ENCODE results near the gene COA1.
"Not testable (repeated sequence)": the region's sequence is repeated elsewhere in the genome, so short reads cannot be mapped to it uniquely, and the experiment has no call there.

The COA1 gene

GRCh38 chr7:43758029-43758821 is 28.9 kb upstream of the COA1 start, which contains the start of gene BLVRA:
BLVRA (plus strand) TSS chr7:43758680; CDS start chr7:43771159, 12,479 bp downstream.
- peak; percentile 82 for DNase-seq

GRCh38 chr7:43757073-43757720 is 27.9 kb upstream of the COA1 start:
- DNase-seq: peak; percentile 2

GRCh38 chr7:43756368-43757072 is 27.2 kb upstream of the COA1 start:
- DNase-seq: no peak

- no peak for DNase-seq
These were observed 25.3 kb upstream of the COA1 start for GRCh38 chr7:43754596-43754995.

GRCh38 chr7:43753843-43754242 is 24.5 kb upstream of the COA1 start:
- no peak for DNase-seq

- no peak for DNase-seq
These were observed 24.0 kb upstream of the COA1 start for GRCh38 chr7:43753271-43753810.

- no peak for DNase-seq
These were observed 23.1 kb upstream of the COA1 start for GRCh38 chr7:43752411-43752810.

GRCh38 chr7:43750016-43750887 is 20.9 kb upstream of the COA1 start:
- peak; percentile 18 for DNase-seq

- no peak for DNase-seq
These were observed 20.1 kb upstream of the COA1 start for GRCh38 chr7:43749383-43749940.

- DNase-seq: no peak
These were observed 18.2 kb upstream of the COA1 start for GRCh38 chr7:43747328-43748105.

GRCh38 chr7:43742692-43743091 is 13.4 kb upstream of the COA1 start:
- no peak for DNase-seq

- DNase-seq: no peak
These were observed 8.3 kb upstream of the COA1 start for GRCh38 chr7:43737467-43738127.

GRCh38 chr7:43735802-43736603 is 6.7 kb upstream of the COA1 start:
- DNase-seq: no peak

- no peak for DNase-seq
These were observed 6.1 kb upstream of the COA1 start for GRCh38 chr7:43735403-43735801.

GRCh38 chr7:43734575-43735332 is 5.4 kb upstream of the COA1 start:
- DNase-seq: not testable (repeated sequence)

GRCh38 chr7:43731494-43731893 is 2.2 kb upstream of the COA1 start:
- DNase-seq: not testable (repeated sequence)

GRCh38 chr7:43729924-43730248 is 563 bp upstream of the COA1 start:
- no peak for DNase-seq

GRCh38 chr7:43727494-43727893 is 1.8 kb downstream of the COA1 start:
- DNase-seq: no peak

GRCh38 chr7:43727003-43727402 is 2.3 kb downstream of the COA1 start:
- DNase-seq: no peak
